SK-N-SH (cell line): Measurements from ENCODE around the gene SLC12A3. TPM values are rescaled to one million over a fixed set of nuclear protein-coding genes. Genes with fewer than 3 reads are reported as not detected.

Experiments used
- CTCF ChIA-PET: fragments of 300-600, 350-600 bp; formaldehyde crosslinking; extraction: SDS; loops from one replicate; lab custom pipeline; 2021; lab: Yijun Ruan, JAX
- POLR2A ChIA-PET: fragments of 350-600 bp; sonication (Branson Sonifier 250); formaldehyde crosslinking; extraction: SDS; loops from one replicate; lab custom pipeline; 2020; ENCODE audit warnings: antibody characterized with exemption, inconsistent platforms; lab: Yijun Ruan, JAX
- DNase-seq: peaks from one replicate; pipeline ENCODE4 v3.0.0; 2012
- H2AFZ ChIP-seq: fragments of 200-600 bp; sonication (generic); 2 replicates; pipeline ENCODE4 v1.8.1; 2016; ENCODE audit warnings: antibody characterized with exemption, mild to moderate bottlenecking, low read depth
- H3F3A ChIP-seq: fragments of 200-600 bp; sonication (generic); replicated peaks from 2 replicates; pipeline ENCODE3; 2016; ENCODE audit warnings: antibody characterized with exemption, mild to moderate bottlenecking; ENCODE audit not compliant: insufficient read depth
- H3K27ac ChIP-seq, 2 experiments: fragments of 200-500 bp in 1 of 2; fragments of 200-600 bp in 1 of 2; sonication (Bioruptor generic) in 1 of 2; sonication (generic), shearing (Covaris generic) in 1 of 2; 2 replicates each; pipeline versions ENCODE4 v1.5.1 to v1.6.1; 2014 to 2016; ENCODE audit warnings: low read depth in 2 of 2, inconsistent platforms in 1 of 2, low read length in 1 of 2, mild to moderate bottlenecking in 1 of 2, mixed read lengths in 1 of 2
- H3K27me3 ChIP-seq: fragments of 200-600 bp; sonication (generic), shearing (Covaris generic); 2 replicates; pipeline ENCODE4 v1.6.1; 2016; ENCODE audit warnings: mixed run types; ENCODE audit not compliant: insufficient read depth
- H3K36me3 ChIP-seq, 2 experiments: fragments of 200-500 bp in 1 of 2; fragments of 200-600 bp in 1 of 2; sonication (Bioruptor generic) in 1 of 2; sonication (generic) in 1 of 2; replicated peaks in 1 of 2; 2 replicates each; pipeline versions ENCODE3 to v1.5.1; 2014 to 2016; ENCODE audit warnings: low read length in 1 of 2, mild to moderate bottlenecking in 1 of 2; ENCODE audit not compliant: insufficient read depth in 2 of 2, control insufficient read depth in 1 of 2
- H3K4me1 ChIP-seq, 2 experiments: fragments of 200-500 bp in 1 of 2; fragments of 200-600 bp in 1 of 2; sonication (Bioruptor generic) in 1 of 2; sonication (generic), shearing (Covaris generic) in 1 of 2; 2 replicates each; pipeline versions ENCODE4 v1.5.1 to v1.6.1; 2014 to 2016; ENCODE audit warnings: low read depth in 1 of 2, low read length in 1 of 2, mixed run types in 1 of 2; ENCODE audit not compliant: insufficient read depth in 2 of 2, control insufficient read depth in 1 of 2
- H3K4me2 ChIP-seq: fragments of 200-600 bp; sonication (generic), shearing (Covaris generic); 2 replicates; pipeline ENCODE4 v1.6.1; 2017; ENCODE audit warnings: mixed run types
- H3K4me3 ChIP-seq, 2 experiments: fragments of 200-500 bp in 1 of 2; fragments of 200-600 bp in 1 of 2; sonication (Bioruptor generic) in 1 of 2; sonication (generic), shearing (Covaris generic) in 1 of 2; 2 replicates each; pipeline versions ENCODE4 v1.5.1 to v1.8.1; 2014 to 2016; ENCODE audit warnings: low read depth in 2 of 2, inconsistent platforms in 1 of 2, low read length in 1 of 2, mild to moderate bottlenecking in 1 of 2, mixed read lengths in 1 of 2, moderate library complexity in 1 of 2
- H3K79me2 ChIP-seq: fragments of 200-600 bp; sonication (generic); 2 replicates; pipeline ENCODE4 v1.8.1; 2017; ENCODE audit warnings: mild to moderate bottlenecking; ENCODE audit not compliant: insufficient read depth
- H3K9ac ChIP-seq: fragments of 200-600 bp; sonication (generic); 2 replicates; pipeline ENCODE4 v1.6.1; 2017; ENCODE audit warnings: mixed run types
- H3K9me2 ChIP-seq: fragments of 200-600 bp; sonication (generic); 2 replicates; pipeline ENCODE4 v1.6.1; 2017; ENCODE audit warnings: mixed run types
- H3K9me3 ChIP-seq: fragments of 200-600 bp; sonication (generic); 2 replicates; pipeline ENCODE4 v1.6.1; 2017; ENCODE audit warnings: mixed run types, mild to moderate bottlenecking, moderate library complexity
- H4K20me1 ChIP-seq: fragments of 200-600 bp; sonication (generic); 2 replicates; pipeline ENCODE4 v1.6.1; 2017; ENCODE audit warnings: mild to moderate bottlenecking, mixed run types; ENCODE audit not compliant: insufficient read depth
- CHD2 ChIP-seq: fragments of 150-350 bp; IDR thresholded peaks from 2 replicates; pipeline ENCODE4 v1.6.1; 2018; ENCODE audit warnings: low read length; ENCODE audit not compliant: partially characterized antibody
- JUND ChIP-seq: IDR thresholded peaks from 2 replicates; pipeline ENCODE4 v1.4.0; 2012
- MAX ChIP-seq: IDR thresholded peaks from 2 replicates; pipeline ENCODE4 v1.4.0; 2012; ENCODE audit warnings: low read depth
- MEF2A ChIP-seq: IDR thresholded peaks from 2 replicates; pipeline ENCODE4 v1.4.0; 2012; ENCODE audit warnings: low read depth, borderline replicate concordance
- MXI1 ChIP-seq: IDR thresholded peaks from 2 replicates; pipeline ENCODE4 v1.6.1; 2012; ENCODE audit warnings: mild to moderate bottlenecking, low read depth, low read length, improper control_type of control experiment
- NFIC ChIP-seq: IDR thresholded peaks from 2 replicates; pipeline ENCODE4 v1.4.0; 2012; ENCODE audit warnings: borderline replicate concordance
- NRF1 ChIP-seq: IDR thresholded peaks from 2 replicates; pipeline ENCODE4 v1.6.1; 2012; ENCODE audit warnings: low read depth, mild to moderate bottlenecking, low read length
- PBX3 ChIP-seq: IDR thresholded peaks from 2 replicates; pipeline ENCODE4; 2012
- POLR2AphosphoS5 ChIP-seq: IDR thresholded peaks from 2 replicates; pipeline ENCODE4 v1.6.1; 2012; ENCODE audit warnings: low read depth, low read length
- RAD21 ChIP-seq: IDR thresholded peaks from 2 replicates; pipeline ENCODE4 v1.6.1; 2012; ENCODE audit warnings: mild to moderate bottlenecking, low read length
- REST ChIP-seq: IDR thresholded peaks from 2 replicates; pipeline ENCODE4 v1.6.1; 2012; ENCODE audit warnings: mild to moderate bottlenecking, low read depth, low read length, moderate library complexity
- SIN3A ChIP-seq: IDR thresholded peaks from 2 replicates; pipeline ENCODE4 v1.6.1; 2012; ENCODE audit warnings: low read depth, mild to moderate bottlenecking, low read length, moderate library complexity, borderline replicate concordance
- SMC3 ChIP-seq: IDR thresholded peaks from 2 replicates; pipeline ENCODE4 v1.6.1; 2012; ENCODE audit warnings: low read depth, low read length, improper control_type of control experiment
- WGBS: methylation state at CpG from one replicate; pipeline ENCODE4 v1.1.6; 2017; ENCODE audit warnings: low lambda C conversion rate; 5-methylcytosine and 5-hydroxymethylcytosine counted together
- polyA plus RNA-seq, 3 experiments: library from polyadenylated mRNA; depleted of rRNA; stranded (reverse); fragments of >200 nt; gene quantifications; 2 replicates each; pipeline ENCODE4 v1.2.3, GENCODE V29; 2012
- TF ChIP-seq, protein P1 (sequence below): IDR thresholded peaks from 2 replicates; pipeline ENCODE4 v1.4.0; 2012; ENCODE audit warnings: low read depth, borderline replicate concordance
- TF ChIP-seq, protein P2 (sequence below): fragments of 200-600 bp; sonication (generic); IDR thresholded peaks from 2 replicates; pipeline ENCODE4 v1.6.1; 2017; ENCODE audit warnings: antibody characterized with exemption, mild to moderate bottlenecking, moderate library complexity

The SLC12A3 gene
- polyA plus RNA-seq, 1 of the 3 experiments (the other 2 are of a cell fraction), result not detected

DNA sequence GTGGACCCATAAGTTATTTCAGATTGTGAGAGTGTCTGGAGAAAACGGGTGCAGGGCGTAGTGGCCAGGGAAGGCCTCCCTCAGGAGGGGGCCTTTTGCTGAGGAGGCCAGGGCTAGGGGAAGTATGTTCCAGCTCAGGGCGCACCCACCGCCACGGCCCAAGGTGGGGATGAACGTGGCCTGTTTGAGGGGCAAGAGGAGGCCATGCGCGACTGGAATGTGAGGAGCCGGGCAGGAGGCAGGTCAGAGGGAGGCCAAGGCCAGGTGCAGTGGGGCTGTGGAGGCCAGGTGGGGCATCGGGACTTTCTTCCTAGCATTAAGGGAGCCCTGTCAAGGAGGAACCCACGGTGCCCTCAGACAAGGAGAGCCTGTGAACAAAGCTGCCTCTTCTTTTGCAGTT lies 26.7 kb downstream of the SLC12A3 start:
- POLR2A ChIA-PET, result no interaction called here
- CTCF ChIA-PET, result no interaction called here
- Histone ChIP-seq H3K9ac (no peak overlapping the region), H3K4me1 (no peaks in the 10 kb centered on the region), H3K9me2 (no peaks in the 10 kb centered on the region), H3K36me3 (no peaks in the 10 kb centered on the region), H3K79me2 (no peaks in the 10 kb centered on the region), H2AFZ (no peak overlapping the region), H3K4me2 (no peak overlapping the region), H3K9me3 (no peaks in the 10 kb centered on the region), H3K27ac (no peak overlapping the region), H3K27me3 (no peaks in the 10 kb centered on the region), H3F3A (no peaks in the 10 kb centered on the region), H3K4me3 (no peak overlapping the region), H4K20me1 (no peaks in the 10 kb centered on the region)
- no peak for DNase-seq
- no peak for TF ChIP-seq SMC3
- TF ChIP-seq, protein P1, sequence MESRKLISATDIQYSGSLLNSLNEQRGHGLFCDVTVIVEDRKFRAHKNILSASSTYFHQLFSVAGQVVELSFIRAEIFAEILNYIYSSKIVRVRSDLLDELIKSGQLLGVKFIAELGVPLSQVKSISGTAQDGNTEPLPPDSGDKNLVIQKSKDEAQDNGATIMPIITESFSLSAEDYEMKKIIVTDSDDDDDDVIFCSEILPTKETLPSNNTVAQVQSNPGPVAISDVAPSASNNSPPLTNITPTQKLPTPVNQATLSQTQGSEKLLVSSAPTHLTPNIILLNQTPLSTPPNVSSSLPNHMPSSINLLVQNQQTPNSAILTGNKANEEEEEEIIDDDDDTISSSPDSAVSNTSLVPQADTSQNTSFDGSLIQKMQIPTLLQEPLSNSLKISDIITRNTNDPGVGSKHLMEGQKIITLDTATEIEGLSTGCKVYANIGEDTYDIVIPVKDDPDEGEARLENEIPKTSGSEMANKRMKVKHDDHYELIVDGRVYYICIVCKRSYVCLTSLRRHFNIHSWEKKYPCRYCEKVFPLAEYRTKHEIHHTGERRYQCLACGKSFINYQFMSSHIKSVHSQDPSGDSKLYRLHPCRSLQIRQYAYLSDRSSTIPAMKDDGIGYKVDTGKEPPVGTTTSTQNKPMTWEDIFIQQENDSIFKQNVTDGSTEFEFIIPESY, result no peak
- no peak for TF ChIP-seq JUND
- no peak for TF ChIP-seq NFIC
- TF ChIP-seq MXI1, result no peak
- TF ChIP-seq SIN3A, result no peak
- no peak for TF ChIP-seq NRF1
- TF ChIP-seq, protein P2, sequence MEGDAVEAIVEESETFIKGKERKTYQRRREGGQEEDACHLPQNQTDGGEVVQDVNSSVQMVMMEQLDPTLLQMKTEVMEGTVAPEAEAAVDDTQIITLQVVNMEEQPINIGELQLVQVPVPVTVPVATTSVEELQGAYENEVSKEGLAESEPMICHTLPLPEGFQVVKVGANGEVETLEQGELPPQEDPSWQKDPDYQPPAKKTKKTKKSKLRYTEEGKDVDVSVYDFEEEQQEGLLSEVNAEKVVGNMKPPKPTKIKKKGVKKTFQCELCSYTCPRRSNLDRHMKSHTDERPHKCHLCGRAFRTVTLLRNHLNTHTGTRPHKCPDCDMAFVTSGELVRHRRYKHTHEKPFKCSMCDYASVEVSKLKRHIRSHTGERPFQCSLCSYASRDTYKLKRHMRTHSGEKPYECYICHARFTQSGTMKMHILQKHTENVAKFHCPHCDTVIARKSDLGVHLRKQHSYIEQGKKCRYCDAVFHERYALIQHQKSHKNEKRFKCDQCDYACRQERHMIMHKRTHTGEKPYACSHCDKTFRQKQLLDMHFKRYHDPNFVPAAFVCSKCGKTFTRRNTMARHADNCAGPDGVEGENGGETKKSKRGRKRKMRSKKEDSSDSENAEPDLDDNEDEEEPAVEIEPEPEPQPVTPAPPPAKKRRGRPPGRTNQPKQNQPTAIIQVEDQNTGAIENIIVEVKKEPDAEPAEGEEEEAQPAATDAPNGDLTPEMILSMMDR, result no peak
- TF ChIP-seq MAX, result no peak
- TF ChIP-seq PBX3, result no peak
- no peak for TF ChIP-seq POLR2AphosphoS5
- no peak for TF ChIP-seq REST
- TF ChIP-seq RAD21, result no peak
- no peak for TF ChIP-seq MEF2A
- no peak for TF ChIP-seq CHD2
- 94% methylated on average over 10 of the region's 11 CpGs for WGBS
